ENCODE measurements around the gene GSTT2B. TPM values are rescaled to one million over a fixed set of nuclear protein-coding genes. Genes with fewer than 3 reads are reported as not detected.

The GSTT2B gene, protein sequence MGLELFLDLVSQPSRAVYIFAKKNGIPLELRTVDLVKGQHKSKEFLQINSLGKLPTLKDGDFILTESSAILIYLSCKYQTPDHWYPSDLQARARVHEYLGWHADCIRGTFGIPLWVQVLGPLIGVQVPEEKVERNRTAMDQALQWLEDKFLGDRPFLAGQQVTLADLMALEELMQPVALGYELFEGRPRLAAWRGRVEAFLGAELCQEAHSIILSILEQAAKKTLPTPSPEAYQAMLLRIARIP
- total RNA-seq, result 4.5 and 8.1 TPM in 2 replicates

DNA sequence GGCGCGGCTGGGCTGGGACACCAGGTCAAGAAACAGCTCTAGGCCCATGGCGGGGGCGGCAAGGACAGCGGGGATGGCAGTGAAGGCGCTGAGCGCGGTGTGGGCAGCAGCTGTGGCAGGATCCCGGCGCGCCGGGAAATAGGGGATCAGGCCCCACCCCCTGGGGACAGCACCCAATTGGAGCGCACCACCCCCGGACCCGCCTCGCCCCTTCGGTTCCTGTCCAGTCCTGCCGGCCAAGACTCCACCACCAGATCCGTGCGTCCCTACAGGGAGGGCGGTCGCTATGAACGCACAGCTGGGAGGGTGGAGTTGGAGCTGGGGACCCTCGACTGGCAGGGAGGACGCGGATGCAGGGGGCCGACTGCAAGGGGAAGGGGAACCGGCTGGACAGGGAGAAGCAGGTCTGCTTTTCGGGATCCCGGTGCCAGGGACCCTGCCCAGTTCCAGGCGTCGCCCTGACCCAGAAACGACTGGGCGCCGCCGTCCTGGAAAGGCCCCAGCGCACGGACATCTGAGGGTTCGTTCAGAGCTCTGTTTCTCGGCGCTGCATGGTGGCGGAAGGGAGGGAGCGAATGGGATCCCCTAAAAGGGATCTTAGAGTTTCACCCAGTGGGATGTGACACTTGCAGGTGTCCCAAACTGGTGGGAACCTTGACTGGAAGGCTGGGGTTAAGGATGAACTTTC, at the start of gene GSTT2B:
TSS of gene GSTT2B (minus strand) at position 112 of the 688 bp plus-strand sequence. CDS start at position 48, 64 bp downstream.

GRCh38 chr22:24005201-24005600, 44.2 kb upstream of the GSTT2B start, which contains the start of gene GSTT4:
Gene GSTT4 (minus strand): TSS chr22:24005453. CDS start chr22:24005356, 97 bp downstream.

GRCh38 chr22:23979557-23980240, 18.7 kb upstream of the GSTT2B start, which contains the start of gene GSTT2:
Gene GSTT2 (plus strand): TSS chr22:23980134.

DNA sequence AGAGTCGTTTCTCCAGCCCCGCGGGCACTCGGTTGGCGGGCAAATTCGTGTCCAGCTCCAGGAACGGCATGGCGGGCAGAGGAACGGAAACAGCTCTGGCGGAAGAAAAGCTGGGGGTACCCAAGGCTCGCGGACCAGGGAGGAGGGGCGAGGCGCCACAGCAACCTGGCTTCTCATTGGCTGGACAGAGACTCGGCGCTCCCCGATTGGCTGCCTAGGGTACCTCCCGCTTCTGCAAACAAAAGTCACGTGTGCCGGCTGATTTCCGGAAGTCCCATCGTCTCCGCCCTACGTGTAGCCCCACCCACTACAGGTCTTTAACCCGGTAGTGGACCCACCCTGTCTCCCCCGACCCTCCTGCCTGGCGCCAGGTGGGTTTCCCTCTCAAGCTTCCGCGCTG, 13.3 kb upstream of the GSTT2B start, which contains the start of gene DDT:
TSS of gene DDT (minus strand) at position 97 of the 400 bp plus-strand sequence. CDS start at position 70, 27 bp downstream.

DNA sequence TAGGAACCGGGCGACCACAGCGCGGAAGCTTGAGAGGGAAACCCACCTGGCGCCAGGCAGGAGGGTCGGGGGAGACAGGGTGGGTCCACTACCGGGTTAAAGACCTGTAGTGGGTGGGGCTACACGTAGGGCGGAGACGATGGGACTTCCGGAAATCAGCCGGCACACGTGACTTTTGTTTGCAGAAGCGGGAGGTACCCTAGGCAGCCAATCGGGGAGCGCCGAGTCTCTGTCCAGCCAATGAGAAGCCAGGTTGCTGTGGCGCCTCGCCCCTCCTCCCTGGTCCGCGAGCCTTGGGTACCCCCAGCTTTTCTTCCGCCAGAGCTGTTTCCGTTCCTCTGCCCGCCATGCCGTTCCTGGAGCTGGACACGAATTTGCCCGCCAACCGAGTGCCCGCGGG, 5.6 kb upstream of the GSTT2B start, which contains the start of gene DDTL:
TSS of gene DDTL (plus strand) at position 321 of the 400 bp plus-strand sequence. CDS start at position 348, 27 bp downstream.

Other genes starting within 250 kb of the GSTT2B start
- gene ZNF70, start 210.1 kb downstream of the GSTT2B start, total RNA-seq, result 3.0 and 4.7 TPM in 2 replicates
- not detected in 2 replicates for gene VPREB3, start 206.8 kb downstream of the GSTT2B start, total RNA-seq
- gene C22orf15, start 198.2 kb downstream of the GSTT2B start, total RNA-seq, result 0.37 and 0.77 TPM in 2 replicates
- gene CHCHD10, start 193.2 kb downstream of the GSTT2B start, total RNA-seq, result 0.33 and 1.00 TPM in 2 replicates
- gene MMP11, start 188.3 kb downstream of the GSTT2B start, total RNA-seq, result 3.8 and 14.2 TPM in 2 replicates
- gene SMARCB1, start 174.2 kb downstream of the GSTT2B start, total RNA-seq, result 25.5 and 25.7 TPM in 2 replicates
- gene DERL3, start 122.2 kb downstream of the GSTT2B start, total RNA-seq, result 0.44 and 2.0 TPM in 2 replicates
- 6.8 and 17.0 TPM in 2 replicates for gene SLC2A11, start 103.3 kb downstream of the GSTT2B start, total RNA-seq
- 164 and 308 TPM in 2 replicates for gene MIF, start 66.8 kb downstream of the GSTT2B start, total RNA-seq
- gene DDTL, start 5.7 kb upstream of the GSTT2B start, total RNA-seq, result 0.44 and 0.87 TPM in 2 replicates
- gene DDT, start 13.2 kb upstream of the GSTT2B start, total RNA-seq, result 79.0 and 103 TPM in 2 replicates
- 1.00 and 1.1 TPM in 2 replicates for gene GSTT2, start 18.9 kb upstream of the GSTT2B start, total RNA-seq
- not detected in 2 replicates for gene GSTT4, start 44.3 kb upstream of the GSTT2B start, total RNA-seq
- 41.6 and 43.7 TPM in 2 replicates for gene CABIN1, start 50.1 kb upstream of the GSTT2B start, total RNA-seq
- gene SUSD2, start 220.3 kb upstream of the GSTT2B start, total RNA-seq, result 1.9 and 8.6 TPM in 2 replicates

All from uterine smooth muscle cell (primary cell).